B cell (primary cell): ENCODE results near the gene CDC42BPG. TPM values are rescaled to one million over a fixed set of nuclear protein-coding genes. Genes with fewer than 3 reads are reported as not detected.

Source experiments
- ATAC-seq: fragments of 200-7000 bp; cut with Tn5 transposase; one replicate; pipeline ENCODE4 v1.10.0; 2021; ENCODE audit warnings: low read depth, mild to moderate bottlenecking, moderate number of reproducible peaks, moderate library complexity
- CTCF ChIA-PET: fragments of 350-600 bp; sonication (Branson Sonifier 250); formaldehyde crosslinking; loops from one replicate; lab custom pipeline; 2021; ENCODE audit warnings: antibody characterized with exemption, inconsistent platforms; lab: Charles Lee
- POLR2A ChIA-PET: fragments of 350-600 bp; sonication (Branson Sonifier 250); formaldehyde crosslinking; loops from one replicate; lab custom pipeline; 2021; ENCODE audit warnings: antibody characterized with exemption; lab: Charles Lee
- DNase-seq: peaks from one replicate; pipeline ENCODE4 v3.0.0; 2013
- H2AFZ ChIP-seq: 2 replicates; pipeline ENCODE4 v1.6.1; 2012; ENCODE audit warnings: mild to moderate bottlenecking, low read depth, low read length; ENCODE audit not compliant: insufficient read depth, poor library complexity, severe bottlenecking
- H3K27ac ChIP-seq, 2 donors: 1 replicate in 1 of 2; 2 replicates in 1 of 2; pipeline ENCODE4 v1.5.1; 2012 to 2013; ENCODE audit warnings: low read length in 2 of 2, mild to moderate bottlenecking in 2 of 2, moderate library complexity in 1 of 2
- H3K27me3 ChIP-seq, 4 experiments: fragments of 200-600 bp in 1 of 4; sonication (generic) in 1 of 4; replicated peaks in 1 of 4; 1 replicate in 2 of 4; 2 replicates in 2 of 4; pipeline versions ENCODE4 v1.6.1 to v1.7.0; 2013 to 2016; ENCODE audit warnings: low read length in 3 of 4, mild to moderate bottlenecking in 2 of 4, mixed read lengths in 1 of 4, moderate library complexity in 1 of 4; ENCODE audit not compliant: insufficient read depth in 4 of 4, control insufficient read depth in 3 of 4; ENCODE audit errors: control extremely low read depth in 1 of 4
- H3K36me3 ChIP-seq, 2 experiments: replicated peaks in 1 of 2; 1 replicate in 1 of 2; 2 replicates in 1 of 2; pipeline versions ENCODE4 v1.6.1 to v1.7.1; 2013; ENCODE audit warnings: low read length in 1 of 2; ENCODE audit not compliant: insufficient read depth in 2 of 2, control insufficient read depth in 1 of 2; ENCODE audit errors: control extremely low read depth in 1 of 2, extremely low read depth in 1 of 2
- H3K4me1 ChIP-seq, 2 donors: fragments of 200-600 bp in 1 of 2; sonication (generic) in 1 of 2; 1 replicate in 1 of 2; 2 replicates in 1 of 2; pipeline versions ENCODE4 v1.5.1 to v1.6.1; 2013 to 2017; ENCODE audit warnings: low read length in 2 of 2; ENCODE audit not compliant: control insufficient read depth in 2 of 2, insufficient read depth in 2 of 2
- H3K4me2 ChIP-seq: replicated peaks from 2 replicates; pipeline ENCODE3; 2012; ENCODE audit warnings: mild to moderate bottlenecking, low read depth, low read length; ENCODE audit not compliant: poor library complexity, severe bottlenecking
- H3K4me3 ChIP-seq, 5 experiments: fragments of 200-600 bp in 1 of 5; sonication (generic) in 1 of 5; 1 replicate in 3 of 5; 2 replicates in 2 of 5; pipeline versions ENCODE4 v1.5.1 to v1.7.0; 2011 to 2016; ENCODE audit warnings: low read length in 4 of 5, mild to moderate bottlenecking in 4 of 5, low read depth in 2 of 5, control low read depth in 1 of 5, moderate library complexity in 1 of 5; ENCODE audit not compliant: insufficient read depth in 1 of 5; ENCODE audit errors: control extremely low read depth in 1 of 5, extremely low read depth in 1 of 5
- H3K79me2 ChIP-seq: fragments of 200-600 bp; sonication (generic); one replicate; pipeline ENCODE4 v1.6.0; 2016; ENCODE audit warnings: low read length; ENCODE audit not compliant: control insufficient read depth, insufficient read depth
- H3K9ac ChIP-seq: fragments of 200-600 bp; sonication (generic); 2 replicates; pipeline ENCODE4 v1.6.1; 2017; ENCODE audit warnings: mild to moderate bottlenecking, low read length, moderate library complexity
- H3K9me3 ChIP-seq, 3 donors: one replicate each; pipeline versions ENCODE4 v1.6.1 to v1.7.1; 2013; ENCODE audit warnings: low read length in 2 of 3; ENCODE audit not compliant: control insufficient read depth in 2 of 3, insufficient read depth in 1 of 3; ENCODE audit errors: control extremely low read depth in 1 of 3
- H4K20me1 ChIP-seq: 2 replicates; pipeline ENCODE4 v1.6.0; 2012; ENCODE audit warnings: mild to moderate bottlenecking, low read length; ENCODE audit not compliant: insufficient read depth, control insufficient read depth, poor library complexity, severe bottlenecking
- H3K27ac Mint-ChIP-seq: one replicate; pipeline ENCODE4 v1.8.0; 2021; ENCODE audit warnings: mixed read lengths
- H3K27me3 Mint-ChIP-seq: one replicate; pipeline ENCODE4 v1.8.0; 2021; ENCODE audit warnings: mixed read lengths
- H3K4me1 Mint-ChIP-seq: one replicate; pipeline ENCODE4 v1.8.0; 2021; ENCODE audit warnings: mixed read lengths
- H3K4me3 Mint-ChIP-seq: one replicate; pipeline ENCODE4 v1.8.0; 2021; ENCODE audit warnings: mixed read lengths
- H3K9me3 Mint-ChIP-seq: one replicate; pipeline ENCODE4 v1.8.0; 2022; ENCODE audit warnings: mixed read lengths; ENCODE audit not compliant: insufficient read depth
- EZH2 ChIP-seq: IDR thresholded peaks from 2 replicates; pipeline ENCODE4 v1.6.1; 2012; ENCODE audit warnings: borderline replicate concordance, low read depth, mild to moderate bottlenecking, moderate library complexity, low read length; ENCODE audit not compliant: insufficient read depth, poor library complexity, severe bottlenecking
- WGBS: methylation state at CpG from one replicate; pipeline ENCODE4 v1.1.5; 2013; ENCODE audit warnings: missing lambda C conversion rate; ENCODE audit not compliant: insufficient coverage; 5-methylcytosine and 5-hydroxymethylcytosine counted together
- intact Hi-C: fragments of 100-400 bp; cut with micrococcal nuclease; formaldehyde crosslinking; loops from one replicate; pipeline ENCODE4 v1.10.0; 2022
- polyA plus RNA-seq: library from polyadenylated mRNA; depleted of rRNA; stranded (reverse); fragments of >200 nt; gene quantifications from 2 replicates; pipeline ENCODE4 v1.2.3, GENCODE V29; 2012
- total RNA-seq, 2 donors: library from RNA; stranded (reverse); fragments of 120-200 nt in 1 of 2; gene quantifications; 1 replicate in 1 of 2; 2 replicates in 1 of 2; pipeline versions ENCODE4 v1.2.3 to v1.2.4, GENCODE V29; 2013 to 2022
- TF ChIP-seq, protein P1 (sequence below): fragments of 200-600 bp; IDR thresholded peaks from one replicate; pipeline ENCODE4 v1.8.0; 2022; ENCODE audit warnings: antibody characterized with exemption, mild to moderate bottlenecking

CDC42BPG gene
- total and polyA plus RNA-seq, 2 donors (not counting 1 experiment from before 2014, with no cell fraction given), result 3.7 to 8.7 TPM

DNA sequence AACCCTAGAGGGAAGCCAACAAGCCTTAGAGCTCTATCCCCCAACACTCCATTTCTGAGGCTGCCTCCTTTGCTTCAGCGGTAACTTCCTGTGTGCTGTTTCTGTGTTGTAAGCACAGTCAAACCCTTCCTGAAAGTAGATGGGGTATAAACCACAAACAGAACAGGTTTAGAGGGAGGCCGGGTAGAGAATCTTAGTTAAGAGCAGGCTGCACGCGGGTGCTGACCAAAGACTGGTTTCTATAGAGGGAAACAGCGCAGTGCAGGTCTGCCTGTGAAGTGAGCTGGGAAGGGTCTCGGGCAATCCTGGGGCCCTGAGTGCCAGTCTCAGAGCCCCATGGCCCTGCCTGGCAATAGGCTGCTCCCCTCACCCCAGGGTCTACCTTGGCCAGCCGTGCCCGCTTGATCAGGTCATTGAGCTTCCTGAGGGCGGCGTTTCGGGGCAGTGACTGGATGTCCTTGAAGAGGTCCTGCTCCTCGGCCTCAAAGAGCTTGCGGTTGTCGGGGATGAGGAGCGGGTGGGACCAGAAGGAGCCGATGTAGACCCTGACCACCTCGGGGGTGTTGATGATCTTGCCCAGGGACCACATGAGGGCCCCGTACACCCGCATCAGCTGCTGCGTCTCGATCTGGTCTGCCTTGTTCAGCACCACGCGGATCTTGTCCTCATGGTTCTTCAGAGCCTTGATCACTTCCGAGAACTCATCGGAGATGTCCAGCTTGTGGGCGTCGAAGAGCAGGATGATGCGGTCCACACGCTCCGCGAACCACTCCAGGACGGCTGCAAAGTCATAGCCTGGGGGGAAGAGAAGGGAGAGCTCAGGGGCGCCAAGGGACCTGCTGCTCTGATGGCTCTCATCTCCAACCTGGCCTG is 15.3 kb upstream of the CDC42BPG start:
- peak overlapping the region; percentile 76 for H3K4me2 ChIP-seq
- Mint-ChIP-seq H3K4me1 (peaks cover 85% of the 10 kb centered on the region), H3K4me3 (peak overlapping the region; percentile 81), H3K27me3 (no peaks in the 10 kb centered on the region), H3K27ac (peak overlapping the region; percentile 95), H3K9me3 (no peaks in the 10 kb centered on the region)
- CTCF ChIA-PET, result interaction anchor here (0.6 to 29.2 kb wide), 7 partner anchors 9 to 649 kb away, joined by 3 to 1254 read pairs (median 4); partner anchors contain the start of genes CDC42BPG and EHD1
- ATAC-seq (peak; percentile 67), DNase-seq (peak; percentile 78)
- H3K79me2 ChIP-seq, result peaks cover 99% of the 10 kb centered on the region
- H2AFZ ChIP-seq, result no peak overlapping the region
- peak overlapping the region; percentile 72 to 86 for H3K27ac ChIP-seq
- no peaks in the 10 kb centered on the region for H3K27me3 ChIP-seq
- H3K9ac ChIP-seq, result peak overlapping the region; percentile 51
- 63% methylated on average over 33 of the region's 33 CpGs for WGBS
- peaks cover 0 to 4% (median 0%) of the 10 kb centered on the region in 3 donors for H3K9me3 ChIP-seq
- peak overlapping the region in 4 of 5 experiments; percentile 4 to 43 (median 17) for H3K4me3 ChIP-seq
- POLR2A ChIA-PET, result interaction anchor here (0.6 to 3.0 kb wide), 10 partner anchors 9 to 276 kb away, joined by 3 to 20 read pairs (median 4); partner anchors contain the start of genes ATG2A, EHD1 and RASGRP2
- H3K4me1 ChIP-seq, result peaks cover 97 to 100% of the 10 kb centered on the region in 2 donors
- H4K20me1 ChIP-seq, result peaks cover 34% of the 10 kb centered on the region
- TF ChIP-seq, protein P1, sequence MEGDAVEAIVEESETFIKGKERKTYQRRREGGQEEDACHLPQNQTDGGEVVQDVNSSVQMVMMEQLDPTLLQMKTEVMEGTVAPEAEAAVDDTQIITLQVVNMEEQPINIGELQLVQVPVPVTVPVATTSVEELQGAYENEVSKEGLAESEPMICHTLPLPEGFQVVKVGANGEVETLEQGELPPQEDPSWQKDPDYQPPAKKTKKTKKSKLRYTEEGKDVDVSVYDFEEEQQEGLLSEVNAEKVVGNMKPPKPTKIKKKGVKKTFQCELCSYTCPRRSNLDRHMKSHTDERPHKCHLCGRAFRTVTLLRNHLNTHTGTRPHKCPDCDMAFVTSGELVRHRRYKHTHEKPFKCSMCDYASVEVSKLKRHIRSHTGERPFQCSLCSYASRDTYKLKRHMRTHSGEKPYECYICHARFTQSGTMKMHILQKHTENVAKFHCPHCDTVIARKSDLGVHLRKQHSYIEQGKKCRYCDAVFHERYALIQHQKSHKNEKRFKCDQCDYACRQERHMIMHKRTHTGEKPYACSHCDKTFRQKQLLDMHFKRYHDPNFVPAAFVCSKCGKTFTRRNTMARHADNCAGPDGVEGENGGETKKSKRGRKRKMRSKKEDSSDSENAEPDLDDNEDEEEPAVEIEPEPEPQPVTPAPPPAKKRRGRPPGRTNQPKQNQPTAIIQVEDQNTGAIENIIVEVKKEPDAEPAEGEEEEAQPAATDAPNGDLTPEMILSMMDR, result no peak
- TF ChIP-seq EZH2, result no peak
- intact Hi-C loops, result loop anchor here (1.0 kb wide), 1 partner anchor 8 kb away; no protein-coding TSS in a partner anchor
- H3K36me3 ChIP-seq, result peaks cover 0 to 56% of the 10 kb centered on the region in 2 experiments
